HL-60 (cell line): ENCODE results near the gene IKBKG.
"Not testable (repeated sequence)": the region's sequence is repeated elsewhere in the genome, so short reads cannot be mapped to it uniquely, and the experiment has no call there.

Experiments
- POLR2AphosphoS5 ChIP-seq: IDR thresholded peaks from 2 replicates; pipeline ENCODE4 v1.6.1; 2012; ENCODE audit warnings: low read depth
- TF ChIP-seq, protein P1 (sequence below): IDR thresholded peaks from one replicate; pipeline ENCODE4 v1.5.1; 2011; ENCODE audit warnings: low read length, control low read depth, inconsistent platforms; ENCODE audit not compliant: insufficient read depth

GRCh38 chrX:154570361-154570760 is 22.9 kb downstream of the IKBKG start:
- TF ChIP-seq, protein P1, sequence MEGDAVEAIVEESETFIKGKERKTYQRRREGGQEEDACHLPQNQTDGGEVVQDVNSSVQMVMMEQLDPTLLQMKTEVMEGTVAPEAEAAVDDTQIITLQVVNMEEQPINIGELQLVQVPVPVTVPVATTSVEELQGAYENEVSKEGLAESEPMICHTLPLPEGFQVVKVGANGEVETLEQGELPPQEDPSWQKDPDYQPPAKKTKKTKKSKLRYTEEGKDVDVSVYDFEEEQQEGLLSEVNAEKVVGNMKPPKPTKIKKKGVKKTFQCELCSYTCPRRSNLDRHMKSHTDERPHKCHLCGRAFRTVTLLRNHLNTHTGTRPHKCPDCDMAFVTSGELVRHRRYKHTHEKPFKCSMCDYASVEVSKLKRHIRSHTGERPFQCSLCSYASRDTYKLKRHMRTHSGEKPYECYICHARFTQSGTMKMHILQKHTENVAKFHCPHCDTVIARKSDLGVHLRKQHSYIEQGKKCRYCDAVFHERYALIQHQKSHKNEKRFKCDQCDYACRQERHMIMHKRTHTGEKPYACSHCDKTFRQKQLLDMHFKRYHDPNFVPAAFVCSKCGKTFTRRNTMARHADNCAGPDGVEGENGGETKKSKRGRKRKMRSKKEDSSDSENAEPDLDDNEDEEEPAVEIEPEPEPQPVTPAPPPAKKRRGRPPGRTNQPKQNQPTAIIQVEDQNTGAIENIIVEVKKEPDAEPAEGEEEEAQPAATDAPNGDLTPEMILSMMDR = not testable (repeated sequence)
- not testable (repeated sequence) for TF ChIP-seq POLR2AphosphoS5
